HG03095 (cell line): ENCODE data around the gene FNDC10.
"Not testable (repeated sequence)": the region's sequence is repeated elsewhere in the genome, so short reads cannot be mapped to it uniquely, and the experiment has no call there.

Experiments used
- ATAC-seq: cut with Tn5 transposase; IDR thresholded peaks from one replicate; pipeline ENCODE4 v1.9.1; 2021; ENCODE audit warnings: moderate library complexity; ENCODE audit not compliant: unreplicated experiment

The FNDC10 gene

DNA sequence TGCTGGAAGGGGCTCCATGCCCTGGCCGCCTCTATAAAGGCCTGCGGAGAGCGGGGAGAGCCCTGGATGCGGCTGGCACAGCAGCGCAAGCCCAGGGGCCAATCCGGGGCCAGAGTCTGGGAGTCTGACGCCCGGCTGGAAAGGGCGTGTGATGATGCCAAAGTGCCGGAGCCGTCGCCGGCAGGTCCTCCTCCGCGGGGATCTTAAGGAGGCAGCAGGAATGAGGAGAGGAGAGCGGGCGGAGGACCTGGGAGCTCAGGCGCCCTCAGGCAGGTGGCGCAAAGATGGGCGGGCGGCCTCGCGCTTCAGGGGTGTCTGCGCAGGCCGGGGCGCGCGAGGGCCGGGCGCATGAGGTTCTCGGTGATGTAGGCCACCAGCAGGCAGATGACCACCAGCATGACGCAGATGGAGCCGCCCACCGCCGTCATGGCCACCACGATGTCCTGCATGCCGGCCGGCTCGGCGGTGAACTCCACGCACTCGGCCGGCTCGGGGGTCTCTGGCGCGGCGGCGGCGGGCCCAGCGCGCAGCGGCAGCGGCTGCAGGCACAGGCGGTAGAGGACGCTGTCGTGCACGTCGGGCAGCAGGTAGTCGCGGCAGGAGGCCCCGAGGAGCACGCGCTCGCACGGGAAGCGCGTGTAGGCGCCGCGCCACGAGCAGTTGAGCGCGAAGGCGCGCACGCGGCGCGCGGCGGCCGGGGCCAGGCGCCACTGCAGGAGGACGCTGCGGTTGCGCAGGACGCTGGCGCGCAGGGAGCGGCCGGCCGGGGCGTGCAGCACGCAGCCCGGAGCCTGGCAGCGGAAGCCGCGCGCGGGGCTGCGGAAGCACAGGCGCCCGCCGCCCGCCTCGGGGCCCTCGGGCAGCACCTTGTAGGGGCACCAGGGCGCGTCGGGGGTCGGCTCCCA is 653 bp downstream of the FNDC10 start:
- ATAC-seq = no peak

DNA sequence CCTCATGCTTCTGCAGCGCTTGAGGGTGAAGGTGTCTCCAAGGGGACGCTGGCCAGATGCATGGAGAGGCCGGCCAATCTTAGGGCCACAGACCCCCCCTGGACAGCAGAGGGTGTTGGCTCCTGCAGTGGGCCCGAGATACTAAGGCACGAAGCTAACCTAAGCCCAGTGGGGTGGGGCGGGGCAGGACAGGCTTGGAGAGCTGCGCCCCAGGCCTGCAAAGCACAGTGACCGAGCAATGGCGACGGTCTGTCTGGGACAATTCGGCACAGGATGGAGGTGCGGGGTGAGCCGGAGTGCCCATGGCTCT is 1.3 kb downstream of the FNDC10 start:
- no peak for ATAC-seq

DNA sequence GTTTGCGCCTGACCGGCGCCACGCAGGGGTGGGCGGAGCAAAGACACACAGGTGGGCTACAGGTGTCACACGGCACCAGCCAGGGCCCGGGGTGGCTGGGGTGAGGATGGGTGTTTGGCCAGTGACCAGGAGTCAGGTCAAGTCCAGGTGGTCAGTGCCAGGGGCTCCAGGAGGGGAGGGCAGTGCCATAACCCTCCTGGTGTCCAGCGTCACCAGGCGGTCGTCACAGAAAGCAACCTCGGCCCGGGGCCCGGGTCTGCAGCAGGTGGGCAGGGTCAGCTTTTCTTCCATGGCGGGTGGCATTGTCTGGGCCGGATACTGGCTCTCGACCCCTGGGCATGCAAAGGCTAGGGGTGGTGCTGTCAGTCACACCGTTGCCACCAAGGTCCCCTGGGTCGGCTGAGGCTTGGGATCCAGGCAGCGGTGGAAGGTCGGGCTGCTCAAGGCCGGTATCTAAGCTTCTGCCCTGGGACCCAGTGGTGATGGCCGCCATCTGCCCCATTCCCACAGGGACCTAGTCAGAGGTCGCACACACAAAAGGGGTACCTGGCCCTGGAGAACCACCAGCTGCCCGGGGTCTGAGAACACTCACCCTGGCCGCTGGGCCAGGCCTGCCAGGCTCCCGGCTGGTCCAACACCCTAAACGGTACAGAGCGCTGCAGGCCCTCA is 1.8 kb downstream of the FNDC10 start:
- ATAC-seq = no peak

DNA sequence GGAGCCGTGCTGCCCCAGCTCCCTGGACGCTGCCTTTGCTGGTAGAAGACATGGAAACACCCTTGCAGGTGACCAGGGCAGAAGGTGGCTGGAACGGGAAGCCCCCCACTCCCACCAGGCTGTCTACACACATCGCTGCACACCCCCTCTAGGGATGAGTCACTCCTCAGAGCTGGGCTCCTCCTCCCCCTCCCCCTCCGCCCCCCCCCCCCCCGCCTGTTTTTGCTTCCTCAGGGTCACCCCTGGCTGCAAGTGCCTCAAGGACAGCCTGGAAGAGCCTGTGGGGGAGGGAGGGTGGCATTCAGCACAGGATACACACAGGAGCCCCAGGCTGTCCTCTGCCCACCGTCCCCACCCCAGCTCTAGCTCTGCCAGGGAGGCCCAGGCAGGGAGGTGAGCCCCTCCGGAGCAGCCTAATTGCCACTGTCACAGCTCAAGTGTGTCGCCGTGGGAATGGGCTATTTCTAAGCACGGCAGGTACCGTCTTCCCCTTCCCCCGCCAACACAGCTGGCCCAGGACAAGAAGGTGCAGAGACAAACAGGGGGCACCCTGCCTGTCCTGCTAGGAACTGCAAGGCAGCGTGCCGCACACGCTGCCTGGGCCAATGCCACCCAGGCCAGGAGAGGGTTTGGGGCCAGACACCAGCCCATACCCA is 2.5 kb downstream of the FNDC10 start:
- no peak for ATAC-seq

DNA sequence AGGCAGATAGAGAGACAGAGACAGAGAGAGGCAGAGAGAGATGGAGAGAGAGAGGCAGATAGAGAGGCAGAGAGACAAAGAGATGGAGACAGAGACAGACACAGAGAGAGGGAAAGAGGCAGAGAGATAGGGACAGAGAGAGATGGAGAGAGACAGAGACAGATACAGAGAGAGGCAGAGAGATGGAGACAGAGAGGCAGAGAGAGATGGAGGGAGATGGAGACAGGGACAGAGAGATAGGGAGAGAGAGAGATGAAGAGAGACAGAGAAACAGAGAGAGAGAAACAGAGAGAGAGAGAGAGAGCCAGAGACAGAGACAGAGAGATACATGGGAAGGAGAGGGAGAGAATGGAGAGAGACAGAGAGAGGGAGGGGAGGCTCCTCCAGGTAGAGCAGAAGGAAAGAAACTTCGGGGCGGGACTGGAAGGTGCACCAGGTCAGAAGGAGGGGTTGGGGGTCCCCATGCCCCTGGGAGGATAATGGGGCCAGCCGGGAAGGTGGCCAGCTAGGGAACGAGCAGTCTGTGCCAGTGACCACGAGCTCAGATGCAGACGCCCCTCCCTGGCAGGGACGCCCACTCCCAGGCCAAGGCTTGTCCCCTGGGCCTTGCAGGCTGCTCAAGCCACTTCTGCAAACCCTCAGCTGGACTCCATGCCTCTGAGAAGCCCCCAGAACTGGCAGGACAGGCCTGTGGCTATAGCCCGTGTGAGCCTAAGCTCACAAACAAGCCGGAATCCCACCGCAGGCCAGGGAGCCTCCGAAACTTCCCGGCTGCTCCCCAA is 3.3 kb downstream of the FNDC10 start:
- no peak for ATAC-seq

DNA sequence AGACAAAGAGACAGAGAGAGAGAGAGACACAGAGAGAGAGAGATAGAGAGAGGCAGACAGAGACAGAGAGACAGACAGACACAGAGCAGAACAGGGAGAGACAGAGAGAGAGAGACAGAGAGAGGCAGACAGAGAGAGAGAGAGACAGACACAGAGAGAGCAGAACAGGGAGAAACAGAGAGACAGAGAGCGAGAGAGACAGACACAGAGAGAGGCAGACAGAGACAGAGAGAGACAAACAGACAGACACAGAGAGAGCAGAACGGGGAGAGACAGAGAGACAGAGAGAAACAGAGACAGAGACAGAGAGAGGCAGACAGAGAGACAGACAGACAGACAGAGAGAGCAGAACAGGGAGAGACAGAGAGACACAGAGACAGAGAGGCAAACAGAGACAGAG is 4.6 kb downstream of the FNDC10 start:
- not testable (repeated sequence) for ATAC-seq

DNA sequence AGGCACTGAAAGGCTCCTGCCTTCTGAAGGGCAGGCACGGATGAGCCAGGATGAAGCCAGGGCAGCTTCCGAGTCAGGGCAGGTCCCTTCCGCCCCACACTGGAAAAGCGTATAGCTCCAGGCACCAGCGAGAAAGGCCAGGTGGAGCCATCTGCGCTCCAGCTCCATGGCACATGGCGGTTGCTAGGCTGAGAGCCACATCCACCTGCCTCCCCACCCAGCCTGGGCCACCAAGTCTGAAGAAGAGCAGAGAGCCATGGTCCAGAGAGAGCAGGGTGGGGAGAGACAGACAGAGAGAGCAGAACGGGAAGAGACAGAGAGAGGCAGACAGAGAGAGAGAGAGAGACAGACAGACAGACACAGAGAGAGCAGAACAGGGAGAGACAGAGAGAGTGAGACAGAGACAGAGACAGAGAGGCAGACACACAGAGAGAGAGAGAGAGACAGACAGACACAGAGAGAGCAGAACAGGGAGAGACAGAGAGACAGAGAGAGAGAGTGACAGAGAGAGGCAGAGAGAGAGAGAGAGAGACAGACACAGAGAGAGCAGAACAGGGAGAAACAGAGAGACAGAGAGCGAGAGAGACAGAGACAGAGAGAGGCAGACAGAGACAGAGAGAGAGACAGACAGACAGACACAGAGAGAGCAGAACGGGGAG is 5.2 kb downstream of the FNDC10 start:
- ATAC-seq = no peak

DNA sequence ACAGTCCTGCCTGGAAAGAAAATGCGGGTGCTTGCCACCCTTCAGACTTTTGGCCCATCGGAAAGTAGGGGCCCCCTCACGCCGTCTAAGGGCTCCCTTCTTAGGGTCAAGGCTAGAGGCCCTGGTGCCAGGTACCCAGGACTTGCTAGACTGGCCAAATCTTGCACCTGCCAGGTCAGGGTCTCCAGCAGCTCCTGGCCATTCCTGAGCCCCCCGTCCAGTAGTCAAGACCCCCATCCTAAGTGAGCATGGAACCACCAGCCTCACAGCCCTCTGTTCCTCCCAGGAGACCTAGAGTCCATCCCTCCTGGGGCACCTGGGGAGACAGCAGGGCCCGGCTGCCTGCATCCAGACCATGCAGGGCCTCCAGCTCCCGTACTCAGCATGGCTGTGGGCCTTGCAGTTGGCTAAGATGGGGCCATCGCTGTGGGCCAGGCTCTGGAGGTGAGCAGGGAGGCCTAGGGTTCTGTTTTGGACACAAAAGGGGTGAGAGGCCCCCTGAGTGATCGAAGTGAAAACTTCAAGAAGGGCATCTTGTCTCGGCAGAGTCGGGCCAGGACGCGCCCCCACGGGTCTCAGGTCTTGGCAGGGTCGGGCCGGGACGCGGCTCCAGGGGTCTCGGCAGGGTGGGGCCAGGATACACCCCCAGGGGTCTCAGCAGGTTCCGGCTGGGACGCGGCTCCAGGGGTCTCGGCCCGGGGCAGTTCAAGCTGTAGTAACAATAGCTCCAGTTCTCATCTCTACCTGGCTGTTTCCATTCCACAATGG is 5.9 kb downstream of the FNDC10 start:
- no peak for ATAC-seq

DNA sequence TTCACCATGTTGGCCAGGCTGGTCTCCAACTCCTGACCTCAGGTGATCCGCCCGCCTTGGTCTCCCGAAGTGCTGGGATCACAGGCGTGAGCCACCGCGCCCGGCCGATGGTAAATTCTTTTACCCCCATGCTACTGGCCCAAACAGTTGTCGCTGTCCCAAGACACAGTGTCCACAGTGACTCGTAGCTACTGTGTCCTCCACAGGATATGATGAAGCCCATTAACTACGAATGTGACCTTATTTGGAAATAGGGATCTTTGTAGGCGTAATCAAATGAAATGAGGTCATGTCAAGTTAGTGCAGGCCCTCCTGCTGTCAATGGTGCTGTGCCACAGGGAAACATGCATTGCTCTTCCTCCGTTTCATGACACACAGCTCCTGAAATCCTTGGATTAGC is 8.5 kb downstream of the FNDC10 start:
- no peak for ATAC-seq

DNA sequence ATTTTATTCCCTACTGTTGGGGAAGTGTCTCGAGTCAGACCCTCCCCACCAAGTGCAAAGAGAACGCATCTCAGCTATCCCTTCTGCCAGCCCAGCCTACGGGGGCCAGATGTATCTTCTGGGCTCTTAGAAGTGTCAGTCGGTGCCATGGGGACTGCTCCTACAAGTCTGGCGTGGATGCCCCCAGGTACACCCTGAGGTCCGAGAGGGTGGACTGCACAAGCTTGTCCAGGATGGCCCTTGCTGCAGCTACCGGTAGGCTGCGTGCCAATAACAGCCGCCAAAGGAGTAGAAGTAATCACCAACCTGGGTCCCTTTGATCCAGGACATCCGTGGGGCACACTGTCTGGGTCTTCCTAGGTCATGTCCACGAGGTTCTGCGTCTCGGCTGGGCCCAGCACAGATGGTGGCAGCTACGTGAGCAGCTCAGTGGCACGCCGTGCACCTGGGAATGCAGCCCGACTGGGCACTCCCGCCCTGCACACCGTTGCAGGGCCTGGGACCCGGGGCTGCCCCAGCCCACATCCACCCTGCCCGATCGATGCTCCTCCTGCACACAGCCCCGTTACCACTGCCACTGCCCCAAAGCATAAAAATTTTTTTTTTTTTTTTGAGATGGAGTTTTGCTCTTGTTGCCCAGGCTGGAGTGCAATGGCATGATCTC is 16.5 kb downstream of the FNDC10 start:
- no peak for ATAC-seq

DNA sequence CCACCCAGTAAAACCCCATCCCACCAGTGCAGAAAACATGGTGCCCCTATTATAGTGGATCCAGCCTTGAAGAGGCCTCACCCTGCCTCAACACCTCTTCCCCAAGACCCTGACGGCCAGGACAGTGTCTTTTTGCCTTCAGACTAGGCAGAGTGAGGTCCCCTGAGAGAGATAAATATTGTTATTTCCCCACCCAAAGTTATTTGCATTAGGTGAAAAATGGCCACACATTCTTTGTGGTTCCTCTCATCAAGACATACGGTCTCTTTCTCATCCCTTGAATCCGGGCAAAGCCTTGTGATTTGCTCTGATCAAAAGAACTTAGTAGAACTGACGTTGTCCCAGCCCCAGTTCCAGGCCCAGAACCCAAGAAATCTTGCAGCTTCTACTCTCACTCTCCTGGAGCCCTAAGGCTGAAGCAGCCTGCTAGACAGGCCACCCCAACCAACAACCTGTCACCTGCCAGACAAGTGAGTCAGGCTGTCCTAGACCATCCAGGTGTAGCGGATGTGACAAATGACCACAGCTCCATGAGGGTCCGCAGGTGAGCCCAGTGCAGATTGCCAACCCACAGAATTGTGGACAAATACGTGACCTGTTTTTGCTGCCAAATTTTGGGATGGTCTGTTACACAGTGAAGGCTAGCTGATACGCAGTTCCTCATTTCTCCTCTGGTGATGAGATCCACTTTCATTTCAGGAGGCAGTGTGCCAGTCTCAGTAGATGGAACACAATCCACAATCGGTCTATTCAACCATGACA is 17.2 kb downstream of the FNDC10 start:
- ATAC-seq = no peak

DNA sequence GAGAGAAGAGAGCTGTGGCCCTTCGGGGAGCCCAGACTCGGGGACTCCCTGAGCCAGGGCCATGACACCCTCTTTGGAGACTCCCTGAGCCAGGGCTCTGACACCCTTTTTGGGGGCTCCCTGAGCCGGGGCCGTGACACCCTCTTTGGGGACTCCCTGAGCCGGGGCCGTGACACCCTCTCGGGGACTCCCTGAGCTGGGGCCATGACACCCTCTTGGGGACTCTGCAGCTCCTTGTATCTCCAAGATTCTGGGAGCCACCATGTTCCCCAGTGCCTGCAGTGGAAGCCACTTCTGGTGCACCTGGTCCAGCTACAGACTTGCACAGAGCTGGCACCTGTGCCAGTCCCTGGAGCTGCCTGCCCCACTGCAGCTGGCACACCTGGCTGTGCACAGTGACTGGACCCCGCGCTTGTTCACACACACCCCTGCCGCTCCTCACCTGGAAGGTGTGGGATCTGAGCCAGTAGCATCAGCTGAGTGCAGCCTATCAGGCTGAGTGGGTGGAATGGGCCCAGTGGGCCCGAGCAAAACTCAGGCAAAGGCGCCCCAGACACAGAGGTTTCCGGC is 21.5 kb downstream of the FNDC10 start:
- no peak for ATAC-seq

DNA sequence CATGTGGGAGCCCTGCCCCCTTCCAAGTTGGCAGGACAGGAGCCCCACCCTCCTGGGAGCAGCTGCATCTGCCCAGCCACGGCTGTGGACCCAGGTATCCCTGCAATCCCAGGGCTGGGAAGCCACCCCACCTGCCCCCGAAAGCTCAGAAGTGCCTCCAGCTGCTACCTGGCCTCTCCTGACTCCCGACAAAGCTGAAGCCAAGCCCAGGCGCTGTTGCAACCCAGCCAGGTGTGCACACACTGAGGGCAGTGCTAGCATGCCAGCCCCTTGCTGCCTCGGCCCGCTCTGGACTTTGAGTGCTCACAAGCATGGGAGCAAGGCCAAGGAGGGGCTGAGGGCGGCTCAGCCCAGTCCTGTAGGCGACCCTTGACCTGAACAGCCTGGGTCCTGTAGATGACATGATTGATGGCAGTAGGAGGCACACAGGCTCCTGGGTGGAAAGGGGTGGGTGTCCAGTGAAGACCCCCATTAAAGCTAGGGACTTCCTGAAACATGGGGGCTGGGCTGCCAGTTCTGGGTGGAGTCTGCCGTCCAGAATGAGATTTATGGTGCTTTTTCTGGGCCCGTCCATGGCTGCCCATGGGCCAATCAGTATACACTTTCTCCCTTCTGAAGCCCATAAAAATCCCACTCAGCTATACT is 22.4 kb downstream of the FNDC10 start:
- no peak for ATAC-seq

DNA sequence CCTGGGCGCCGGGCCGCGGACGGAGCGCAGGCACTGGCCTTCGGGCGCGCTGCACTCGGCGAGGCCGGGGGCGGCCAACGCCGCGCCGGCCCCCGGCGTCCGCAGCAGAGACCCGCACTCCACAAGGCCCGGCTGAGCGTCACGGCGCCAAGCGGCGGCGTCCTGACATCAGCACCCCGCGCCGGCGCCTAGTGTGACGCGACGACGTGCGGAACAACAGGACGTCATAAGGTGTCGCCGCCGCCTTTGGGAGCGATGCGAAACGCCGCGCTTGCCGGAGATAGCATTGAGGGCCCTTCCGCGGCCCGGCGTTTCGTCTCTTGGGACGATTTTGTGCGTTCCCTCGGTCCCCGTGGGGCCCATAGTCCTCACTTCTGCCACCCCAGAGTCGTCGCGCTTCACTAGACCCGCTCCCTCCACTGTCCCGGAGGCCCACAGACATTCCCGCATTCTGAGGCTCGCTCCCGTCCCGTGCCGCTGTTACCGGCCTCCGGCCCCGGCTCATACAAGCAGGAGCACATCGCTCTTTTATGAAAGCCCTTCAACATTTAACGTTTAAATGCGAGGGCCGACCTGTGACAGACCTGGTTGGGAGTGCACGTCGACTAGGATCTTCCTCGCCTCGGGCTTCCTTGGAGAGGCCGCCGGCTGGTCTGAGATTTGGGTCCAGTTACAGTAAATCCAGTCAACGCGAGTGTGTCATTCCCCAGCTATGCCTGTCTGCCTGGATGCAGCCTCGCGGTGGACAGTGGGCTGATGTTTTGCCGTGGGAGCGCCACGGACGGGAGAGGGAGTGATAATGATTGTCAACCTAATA is 25.0 kb downstream of the FNDC10 start, which contains the start of gene SSU72:
SSU72 (minus strand) TSS at position 143 of the 817 bp plus-strand sequence. CDS start 306 bp downstream, outside the sequence.
- ATAC-seq = peak; percentile 64

DNA sequence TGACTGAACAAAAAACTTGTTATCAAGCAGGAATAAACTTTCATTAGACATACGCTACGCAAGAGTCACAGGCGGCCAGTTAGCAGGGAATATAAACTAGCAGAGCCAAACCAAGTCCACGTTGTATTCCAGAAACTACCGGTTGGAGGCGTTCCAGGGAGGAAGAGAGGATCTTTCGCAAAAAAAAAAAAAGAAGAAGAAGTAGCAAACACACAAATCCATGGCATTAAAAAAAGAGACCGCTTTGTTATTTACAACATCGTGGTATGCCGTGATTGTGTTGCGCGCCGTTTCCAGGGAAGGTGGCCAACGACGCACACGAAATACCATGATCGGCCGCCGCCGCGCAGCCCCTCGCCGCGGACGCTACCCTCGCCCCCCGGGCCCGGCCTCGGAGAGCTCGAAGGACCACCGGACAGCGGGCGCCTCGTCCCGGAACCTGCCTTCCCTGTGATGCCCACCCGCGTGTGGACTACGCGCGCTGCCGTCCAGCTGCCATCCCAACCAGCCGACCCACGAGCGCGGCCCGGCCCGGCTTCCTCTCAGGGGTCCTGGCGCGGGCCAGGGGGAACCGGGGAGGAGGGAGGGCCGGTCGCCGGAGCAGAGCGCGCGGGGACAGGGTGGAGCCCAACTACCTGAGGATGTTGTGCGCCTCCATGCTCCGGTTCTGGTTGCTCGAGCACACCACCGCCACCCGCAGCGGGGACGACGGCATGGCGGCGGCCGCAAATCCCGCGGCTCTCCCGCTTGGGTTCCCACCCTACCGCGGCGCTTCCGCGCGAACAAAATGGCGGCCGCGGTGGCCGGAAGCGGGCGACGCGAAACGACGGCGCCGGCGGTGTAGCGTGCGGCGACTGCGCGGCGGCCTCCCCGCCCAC is 25.9 kb downstream of the FNDC10 start:
- peak; percentile 49 for ATAC-seq

DNA sequence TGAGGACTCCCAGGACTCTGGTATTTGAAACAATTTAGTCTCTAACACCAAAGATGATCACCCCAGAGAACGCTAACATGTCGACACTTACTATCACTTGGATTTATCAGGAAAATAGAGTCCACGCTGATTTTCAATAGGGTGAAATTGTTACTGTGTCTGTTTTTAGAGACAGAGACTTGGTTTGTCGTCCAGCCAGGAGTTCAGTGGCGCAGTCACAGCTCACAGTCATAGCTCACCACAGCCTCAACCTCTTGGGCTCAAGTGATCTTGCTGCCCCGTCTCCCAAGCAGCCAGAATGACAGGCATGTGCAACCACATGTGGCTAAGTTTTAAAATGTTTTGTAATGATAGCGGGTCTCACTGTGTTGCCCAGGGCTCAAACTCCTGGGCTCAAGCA is 30.6 kb downstream of the FNDC10 start:
- ATAC-seq = no peak
